Tibial artery (tissue), 4 donors: ENCODE measurements around the gene KRT7.

ENCODE experiments used
- DNase-seq, 2 donors: peaks; one replicate each; pipeline ENCODE4 v3.0.0-alpha.2; 2019
- H3K27ac ChIP-seq, 2 donors: fragments of 200-600 bp; sonication (generic) in 1 of 2; 1 replicate in 1 of 2; 2 replicates in 1 of 2; pipeline ENCODE4 v1.5.1; 2018 to 2019; ENCODE audit warnings: mild to moderate bottlenecking in 1 of 2
- H3K27me3 ChIP-seq, 2 donors: fragments of 200-600 bp; sonication (generic) in 1 of 2; one replicate each; pipeline versions ENCODE4 v1.5.1 to v1.6.0; 2016 to 2019
- H3K36me3 ChIP-seq, 3 donors: fragments of 200-600 bp; sonication (generic) in 2 of 3; one replicate each; pipeline ENCODE4 v1.5.1; 2016 to 2019; ENCODE audit warnings: mild to moderate bottlenecking in 2 of 3
- H3K4me1 ChIP-seq, 4 donors: fragments of 200-600 bp; sonication (generic) in 2 of 4; 1 replicate in 3 of 4; 2 replicates in 1 of 4; pipeline ENCODE4 v1.5.1; 2016 to 2019
- H3K4me3 ChIP-seq, 2 donors: fragments of 200-600 bp; sonication (generic) in 1 of 2; 1 replicate in 1 of 2; 2 replicates in 1 of 2; pipeline ENCODE4 v1.5.1; 2018 to 2019; ENCODE audit warnings: mild to moderate bottlenecking in 2 of 2
- H3K9me3 ChIP-seq, 3 donors: fragments of 200-600 bp; sonication (generic) in 1 of 3; one replicate each; pipeline ENCODE4 v1.5.1; 2016 to 2019
- intact Hi-C: fragments of 100-400 bp; cut with DNase I; formaldehyde crosslinking; loops from one replicate; pipeline ENCODE4 v1.15.0; 2023; ENCODE audit warnings: low total_unique reads
- TF ChIP-seq, protein P1 (sequence below), 2 experiments: fragments of 200-600 bp in 1 of 2; fragments of 450-650 bp in 1 of 2; IDR thresholded peaks; one replicate each; pipeline ENCODE4 v1.5.1; 2017 to 2019; ENCODE audit warnings: antibody characterized with exemption in 2 of 2, mild to moderate bottlenecking in 1 of 2, moderate library complexity in 1 of 2

KRT7 gene

DNA sequence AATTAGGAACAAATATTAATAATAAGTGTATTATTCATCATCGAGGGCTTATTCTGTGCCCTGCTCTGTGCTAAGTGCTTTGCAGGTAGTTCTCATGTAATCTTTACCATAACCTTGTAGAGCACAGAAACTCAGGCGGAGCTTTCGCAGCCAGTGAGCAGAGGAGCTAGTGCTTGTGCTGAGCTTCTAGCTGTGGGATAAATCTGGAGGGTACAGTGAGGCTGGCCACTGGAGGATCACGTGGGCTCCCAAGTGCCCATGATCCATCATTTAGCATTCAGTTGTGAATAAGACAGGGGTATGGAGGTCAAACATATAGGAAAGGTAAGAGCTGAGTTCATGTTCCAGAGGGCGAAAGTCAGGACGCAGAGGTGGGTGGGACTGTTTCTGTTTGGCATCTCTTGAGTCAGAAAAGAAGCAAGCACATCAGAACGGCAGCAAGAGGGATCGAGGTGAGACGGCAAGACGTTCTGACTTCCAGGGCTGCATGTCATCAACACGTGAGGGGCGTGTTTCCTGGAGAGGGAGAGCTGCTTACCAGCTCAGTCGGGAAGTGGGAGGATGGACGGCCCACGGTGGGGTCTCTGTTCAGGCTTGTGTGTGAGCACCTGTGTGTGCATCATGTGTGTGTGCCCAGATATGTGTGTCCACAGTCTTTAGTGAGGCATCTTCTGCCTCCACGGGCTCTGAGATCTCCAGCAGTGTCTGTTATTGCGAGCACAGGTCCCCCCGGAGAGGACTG, 24.4 kb upstream of the KRT7 start:
- H3K4me3 ChIP-seq: no peak overlapping the region
- H3K36me3 ChIP-seq: no peaks in the 10 kb centered on the region
- peak in 1 of 2 donors; percentile 9 for DNase-seq
- peaks cover 0 to 25% (median 2%) of the 10 kb centered on the region in 4 donors for H3K4me1 ChIP-seq
- H3K27me3 ChIP-seq: no peaks in the 10 kb centered on the region
- H3K9me3 ChIP-seq: no peaks in the 10 kb centered on the region
- no peak overlapping the region for H3K27ac ChIP-seq
- intact Hi-C loops: no loop called here
- TF ChIP-seq, protein P1, sequence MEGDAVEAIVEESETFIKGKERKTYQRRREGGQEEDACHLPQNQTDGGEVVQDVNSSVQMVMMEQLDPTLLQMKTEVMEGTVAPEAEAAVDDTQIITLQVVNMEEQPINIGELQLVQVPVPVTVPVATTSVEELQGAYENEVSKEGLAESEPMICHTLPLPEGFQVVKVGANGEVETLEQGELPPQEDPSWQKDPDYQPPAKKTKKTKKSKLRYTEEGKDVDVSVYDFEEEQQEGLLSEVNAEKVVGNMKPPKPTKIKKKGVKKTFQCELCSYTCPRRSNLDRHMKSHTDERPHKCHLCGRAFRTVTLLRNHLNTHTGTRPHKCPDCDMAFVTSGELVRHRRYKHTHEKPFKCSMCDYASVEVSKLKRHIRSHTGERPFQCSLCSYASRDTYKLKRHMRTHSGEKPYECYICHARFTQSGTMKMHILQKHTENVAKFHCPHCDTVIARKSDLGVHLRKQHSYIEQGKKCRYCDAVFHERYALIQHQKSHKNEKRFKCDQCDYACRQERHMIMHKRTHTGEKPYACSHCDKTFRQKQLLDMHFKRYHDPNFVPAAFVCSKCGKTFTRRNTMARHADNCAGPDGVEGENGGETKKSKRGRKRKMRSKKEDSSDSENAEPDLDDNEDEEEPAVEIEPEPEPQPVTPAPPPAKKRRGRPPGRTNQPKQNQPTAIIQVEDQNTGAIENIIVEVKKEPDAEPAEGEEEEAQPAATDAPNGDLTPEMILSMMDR (IDR thresholded peaks at IDR 0.05): no peak

DNA sequence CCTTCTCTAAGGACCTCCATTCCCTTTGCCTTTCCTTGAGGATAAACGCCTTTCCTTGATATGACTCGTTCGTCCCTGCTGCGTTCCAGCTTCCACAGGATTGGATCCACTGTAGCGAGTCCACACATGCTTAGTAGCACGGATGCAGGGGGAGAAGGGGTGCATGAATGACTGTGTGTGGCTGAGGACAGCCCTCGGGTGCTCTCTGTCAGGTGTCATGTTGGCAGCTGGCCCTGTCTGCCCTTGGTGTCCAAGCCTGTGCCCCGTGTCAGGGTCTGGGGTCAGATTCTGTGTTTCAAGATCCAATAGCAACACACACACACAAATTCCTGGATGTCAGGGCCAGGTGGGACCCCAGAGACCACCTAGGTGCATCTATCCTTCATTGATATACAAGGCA, 23.7 kb upstream of the KRT7 start:
- H3K36me3 ChIP-seq: no peaks in the 10 kb centered on the region
- intact Hi-C loops: no loop called here
- no peak overlapping the region for H3K4me3 ChIP-seq
- H3K4me1 ChIP-seq: peaks cover 0 to 28% (median 2%) of the 10 kb centered on the region in 4 donors
- no peaks in the 10 kb centered on the region for H3K9me3 ChIP-seq
- peak in 1 of 2 donors; percentile 20 for DNase-seq
- TF ChIP-seq, protein P1 (IDR thresholded peaks at IDR 0.05): no peak
- no peak overlapping the region for H3K27ac ChIP-seq
- H3K27me3 ChIP-seq: no peaks in the 10 kb centered on the region

DNA sequence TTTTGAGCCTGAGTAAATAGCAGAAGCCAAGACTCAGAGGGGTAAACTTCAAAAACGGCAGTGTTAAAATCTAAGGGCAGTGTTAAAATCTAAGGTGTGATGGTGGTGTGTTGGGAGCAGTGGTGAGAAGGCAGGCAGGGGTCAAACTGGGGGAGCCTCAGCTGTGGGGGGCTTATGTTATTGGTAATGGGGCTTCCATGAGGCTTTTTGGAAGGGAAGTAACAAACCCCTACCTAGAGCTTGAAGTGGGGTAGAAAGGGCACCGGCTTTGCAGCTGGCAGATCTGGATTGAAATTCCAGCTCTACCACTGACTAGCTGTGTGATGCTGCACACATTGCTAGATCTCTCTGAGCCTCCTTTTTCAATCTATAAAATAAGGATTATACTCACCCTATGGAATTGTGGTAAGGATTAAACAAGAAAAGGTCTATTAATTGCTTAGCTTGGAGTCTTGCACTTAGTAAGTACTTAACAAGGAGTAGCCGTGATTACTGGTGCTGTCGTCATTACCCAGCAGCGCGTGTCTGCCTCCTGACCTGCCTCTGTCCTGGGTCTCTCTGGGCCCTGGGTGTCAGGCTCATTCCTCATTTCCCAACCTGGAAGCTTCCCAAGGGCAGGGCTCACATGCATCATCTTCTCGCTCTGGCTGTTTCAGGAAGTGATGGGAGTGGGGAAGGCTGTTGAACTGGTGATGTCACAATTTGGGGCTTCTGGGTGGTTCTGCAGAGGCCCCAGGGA, 22.7 kb upstream of the KRT7 start:
- Histone ChIP-seq H3K4me1 (peaks cover 0 to 28% (median 2%) of the 10 kb centered on the region in 4 donors), H3K27ac (no peak overlapping the region), H3K36me3 (no peaks in the 10 kb centered on the region), H3K4me3 (no peak overlapping the region), H3K27me3 (no peaks in the 10 kb centered on the region), H3K9me3 (no peaks in the 10 kb centered on the region)
- intact Hi-C loops: no loop called here
- DNase-seq: peak; percentile 64 to 66
- TF ChIP-seq, protein P1 (IDR thresholded peaks at IDR 0.05): no peak

DNA sequence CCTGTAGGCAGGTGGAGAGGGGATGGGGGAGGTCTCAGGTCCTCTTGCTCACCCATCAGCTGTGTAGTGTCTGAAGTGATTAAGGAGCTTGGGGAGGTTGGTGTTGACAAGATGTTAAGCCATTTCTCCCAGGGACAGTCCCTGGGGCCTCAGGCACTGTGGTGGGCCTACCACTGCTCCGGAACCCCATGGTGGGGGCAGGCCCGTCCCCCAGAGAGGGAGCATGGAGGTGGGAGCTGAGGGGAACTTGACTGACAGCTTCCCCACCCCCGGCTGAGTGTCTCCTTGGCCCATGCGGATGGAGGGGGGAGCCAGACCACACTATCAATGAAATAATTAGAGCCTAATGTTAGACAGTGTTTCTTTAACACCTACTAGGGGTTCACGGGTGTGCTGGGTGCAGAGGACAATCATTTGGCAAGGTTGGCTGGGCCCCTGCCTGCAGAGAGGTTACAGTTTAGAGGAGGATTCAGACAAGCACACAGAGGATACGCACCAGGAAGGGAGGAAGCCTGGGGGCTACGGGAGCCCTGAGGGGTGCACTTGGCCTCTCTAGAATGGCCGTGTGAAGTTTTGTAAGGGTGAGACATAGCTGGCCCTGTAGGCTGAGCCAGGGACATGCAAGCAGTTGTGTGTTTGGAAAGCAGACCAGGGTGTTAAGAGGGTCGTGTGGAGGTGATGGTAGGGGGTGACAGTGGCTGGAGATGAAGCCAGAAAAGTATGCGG, 22.0 kb upstream of the KRT7 start:
- Histone ChIP-seq H3K4me3 (no peak overlapping the region), H3K9me3 (no peaks in the 10 kb centered on the region), H3K27me3 (no peaks in the 10 kb centered on the region), H3K4me1 (peaks cover 0 to 36% (median 6%) of the 10 kb centered on the region in 4 donors), H3K27ac (no peak overlapping the region), H3K36me3 (no peaks in the 10 kb centered on the region)
- TF ChIP-seq, protein P1 (IDR thresholded peaks at IDR 0.05): no peak
- intact Hi-C loops: no loop called here
- DNase-seq: peak; percentile 12 to 53

DNA sequence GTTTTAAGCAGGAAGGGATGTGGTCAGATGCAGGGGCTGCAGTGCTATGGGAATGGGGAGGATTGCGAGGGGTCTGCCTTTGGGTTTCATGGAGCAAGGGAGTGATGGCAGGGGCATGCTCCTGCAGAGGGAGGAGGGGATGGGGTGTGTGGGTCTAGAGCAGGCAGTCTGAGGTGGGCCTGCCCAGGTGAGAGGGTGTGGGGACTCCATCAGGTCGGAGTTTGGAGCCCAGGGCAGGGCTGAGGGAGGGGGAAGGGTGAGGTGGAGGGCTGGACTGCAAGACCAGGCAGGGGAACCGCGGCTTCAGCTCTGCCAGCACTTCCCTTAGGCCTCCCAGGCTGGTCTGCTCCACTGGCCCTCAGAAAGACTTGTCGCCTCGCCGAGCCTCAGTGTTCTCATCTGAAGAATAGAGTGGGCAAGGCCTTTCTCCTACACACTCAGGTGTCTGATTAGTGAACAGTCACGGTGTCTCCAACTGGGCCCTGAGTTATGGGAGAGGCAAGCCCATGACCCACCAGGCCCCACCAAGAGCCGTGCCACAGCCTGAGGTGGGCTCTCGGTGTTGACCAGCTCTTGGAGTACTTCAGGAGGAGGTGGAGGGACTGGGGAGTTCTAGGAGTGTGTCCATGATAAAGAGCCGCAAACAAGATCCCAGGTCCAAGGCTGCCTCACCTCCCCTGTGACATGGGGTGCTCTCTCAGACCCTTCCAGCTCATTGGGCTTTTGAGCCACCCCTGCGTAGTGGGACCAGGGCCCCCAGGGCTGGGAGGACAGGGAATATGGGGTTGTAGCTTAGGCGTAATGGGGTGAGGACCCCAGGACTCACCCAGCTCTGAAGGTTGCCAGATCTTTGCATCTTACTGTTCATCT, 21.1 kb upstream of the KRT7 start:
- Histone ChIP-seq H3K9me3 (no peaks in the 10 kb centered on the region), H3K4me1 (peaks cover 0 to 37% (median 10%) of the 10 kb centered on the region in 4 donors), H3K4me3 (no peak overlapping the region), H3K27me3 (no peaks in the 10 kb centered on the region), H3K27ac (no peak overlapping the region), H3K36me3 (no peaks in the 10 kb centered on the region)
- TF ChIP-seq, protein P1 (IDR thresholded peaks at IDR 0.05): no peak
- intact Hi-C loops: no loop called here
- DNase-seq: peak; percentile 17 to 56
